NCI-H1930 (cell line): ENCODE data around the gene COL13A1.

Experiments used
- DNase-seq, 2 experiments: peaks; one replicate each; lab custom pipeline; 2025; lab: John Stamatoyannopoulos, UW

COL13A1 gene

GRCh38 chr10:69819716-69820506 is 18.2 kb downstream of the COL13A1 start:
- no peak for DNase-seq

GRCh38 chr10:69820817-69821216 is 19.1 kb downstream of the COL13A1 start:
- DNase-seq = no peak

- DNase-seq = no peak
Observed at GRCh38 chr10:69825604-69826003, 23.9 kb downstream of the COL13A1 start.

- DNase-seq = no peak
Observed at GRCh38 chr10:69826094-69826493, 24.4 kb downstream of the COL13A1 start.

GRCh38 chr10:69826789-69827554 is 25.3 kb downstream of the COL13A1 start:
- DNase-seq = no peak

- no peak for DNase-seq
Observed at GRCh38 chr10:69828144-69828870, 26.6 kb downstream of the COL13A1 start.

- DNase-seq = no peak
Observed at GRCh38 chr10:69829775-69830174, 28.1 kb downstream of the COL13A1 start.

GRCh38 chr10:69831231-69831855 is 29.6 kb downstream of the COL13A1 start:
- DNase-seq = no peak

- no peak for DNase-seq
Observed at GRCh38 chr10:69835233-69835632, 33.5 kb downstream of the COL13A1 start.

- no peak for DNase-seq
Observed at GRCh38 chr10:69835875-69836730, 34.4 kb downstream of the COL13A1 start.

- DNase-seq = no peak
Observed at GRCh38 chr10:69836731-69837030, 35.0 kb downstream of the COL13A1 start.

GRCh38 chr10:69837261-69837660 is 35.6 kb downstream of the COL13A1 start:
- no peak for DNase-seq

- DNase-seq = no peak
Observed at GRCh38 chr10:69838418-69838817, 36.7 kb downstream of the COL13A1 start.

GRCh38 chr10:69838853-69839252 is 37.1 kb downstream of the COL13A1 start:
- no peak for DNase-seq

GRCh38 chr10:69839696-69840345 is 38.1 kb downstream of the COL13A1 start:
- DNase-seq = no peak

- no peak for DNase-seq
Observed at GRCh38 chr10:69840773-69841172, 39.1 kb downstream of the COL13A1 start.

- DNase-seq = no peak
Observed at GRCh38 chr10:69842020-69842419, 40.3 kb downstream of the COL13A1 start.

GRCh38 chr10:69842882-69843281 is 41.2 kb downstream of the COL13A1 start:
- DNase-seq = no peak

- no peak for DNase-seq
Observed at GRCh38 chr10:69843923-69844322, 42.2 kb downstream of the COL13A1 start.

GRCh38 chr10:69844698-69845097 is 43.0 kb downstream of the COL13A1 start:
- no peak for DNase-seq
